ENCODE data around the gene PDYN. TPM values are rescaled to one million over a fixed set of nuclear protein-coding genes. Genes with fewer than 3 reads are reported as not detected.

The PDYN gene
- total and polyA plus RNA-seq, 4 donors = not detected

DNA sequence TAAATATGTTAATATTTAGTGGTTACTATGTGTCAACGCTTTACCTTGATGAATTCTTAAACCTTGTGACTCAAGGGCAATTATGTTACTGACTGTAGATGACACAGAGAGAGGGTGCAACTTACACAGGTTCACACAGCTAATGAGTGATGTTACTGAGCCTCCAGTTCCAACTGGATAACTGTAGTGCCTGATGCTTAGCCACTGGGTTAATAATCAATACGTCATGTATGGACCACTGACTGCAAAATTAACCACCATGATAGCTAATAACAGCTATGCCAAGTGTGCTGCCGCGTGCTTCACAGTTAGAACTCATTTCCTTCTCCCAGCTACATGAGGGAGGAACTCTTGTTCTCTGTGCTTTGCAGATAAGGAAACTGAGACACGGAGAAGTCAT is 53.3 kb downstream of the PDYN start:
- 66 to 68% methylated on average over 5 of the region's 5 CpGs for WGBS, 2 donors
- DNase-seq (no peak), ATAC-seq (ENCODE audit: insufficient read depth, low FRiP score) (no peak)
- TF ChIP-seq, protein P1, sequence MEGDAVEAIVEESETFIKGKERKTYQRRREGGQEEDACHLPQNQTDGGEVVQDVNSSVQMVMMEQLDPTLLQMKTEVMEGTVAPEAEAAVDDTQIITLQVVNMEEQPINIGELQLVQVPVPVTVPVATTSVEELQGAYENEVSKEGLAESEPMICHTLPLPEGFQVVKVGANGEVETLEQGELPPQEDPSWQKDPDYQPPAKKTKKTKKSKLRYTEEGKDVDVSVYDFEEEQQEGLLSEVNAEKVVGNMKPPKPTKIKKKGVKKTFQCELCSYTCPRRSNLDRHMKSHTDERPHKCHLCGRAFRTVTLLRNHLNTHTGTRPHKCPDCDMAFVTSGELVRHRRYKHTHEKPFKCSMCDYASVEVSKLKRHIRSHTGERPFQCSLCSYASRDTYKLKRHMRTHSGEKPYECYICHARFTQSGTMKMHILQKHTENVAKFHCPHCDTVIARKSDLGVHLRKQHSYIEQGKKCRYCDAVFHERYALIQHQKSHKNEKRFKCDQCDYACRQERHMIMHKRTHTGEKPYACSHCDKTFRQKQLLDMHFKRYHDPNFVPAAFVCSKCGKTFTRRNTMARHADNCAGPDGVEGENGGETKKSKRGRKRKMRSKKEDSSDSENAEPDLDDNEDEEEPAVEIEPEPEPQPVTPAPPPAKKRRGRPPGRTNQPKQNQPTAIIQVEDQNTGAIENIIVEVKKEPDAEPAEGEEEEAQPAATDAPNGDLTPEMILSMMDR (IDR thresholded peaks at IDR 0.05; ENCODE audit: control extremely low read depth, extremely low read depth) = no peak
- H3K36me3 ChIP-seq (ENCODE audit: control insufficient read depth in 4 of 4, insufficient read depth in 4 of 4, low read length in 4 of 4) = peaks cover 0 to 7% (median 0%) of the 10 kb centered on the region in 4 donors
- H3K27me3 ChIP-seq (ENCODE audit: control insufficient read depth in 3 of 3, insufficient read depth in 3 of 3, low read length in 2 of 3) = peaks cover 0 to 26% (median 14%) of the 10 kb centered on the region in 3 donors
- no peak overlapping the region for H3K9ac ChIP-seq (ENCODE audit: insufficient read depth in 1 of 2, low read length in 2 of 2)
- no peak overlapping the region for H3K4me3 ChIP-seq
- H3K4me1 ChIP-seq (ENCODE audit: control insufficient read depth in 5 of 5, insufficient read depth in 5 of 5, low read length in 5 of 5) = peaks cover 0 to 4% (median 0%) of the 10 kb centered on the region in 5 donors
- H3K27ac ChIP-seq (ENCODE audit: low read depth in 1 of 2, low read length in 1 of 2) = no peak overlapping the region
- no peaks in the 10 kb centered on the region for H3K9me3 ChIP-seq (ENCODE audit: control insufficient read depth in 4 of 4, insufficient read depth in 3 of 4, low read length in 3 of 4)

DNA sequence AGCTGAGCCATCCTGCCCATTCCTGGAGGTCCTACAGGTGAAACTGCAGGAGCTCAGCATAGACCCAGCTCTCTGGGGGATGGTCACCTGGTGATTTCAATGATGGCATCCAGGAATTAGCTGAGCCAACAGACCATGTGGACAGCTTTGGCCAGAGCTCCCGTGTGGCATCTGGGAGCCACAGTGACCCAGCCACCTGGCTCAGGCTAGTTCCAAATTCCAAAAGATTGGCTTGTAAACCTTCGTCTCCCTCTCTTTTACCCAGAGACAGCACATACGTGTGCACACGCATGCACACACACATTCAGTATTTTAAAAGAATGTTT is 54.6 kb downstream of the PDYN start:
- DNase-seq (no peak), ATAC-seq (ENCODE audit: insufficient read depth, low FRiP score) (no peak)
- Histone ChIP-seq H3K9ac (ENCODE audit: insufficient read depth in 1 of 2, low read length in 2 of 2) (no peak overlapping the region), H3K4me1 (ENCODE audit: control insufficient read depth in 5 of 5, insufficient read depth in 5 of 5, low read length in 5 of 5) (peaks cover 0 to 4% (median 0%) of the 10 kb centered on the region in 5 donors), H3K4me3 (no peak overlapping the region), H3K27ac (ENCODE audit: low read depth in 1 of 2, low read length in 1 of 2) (no peak overlapping the region), H3K27me3 (ENCODE audit: control insufficient read depth in 3 of 3, insufficient read depth in 3 of 3, low read length in 2 of 3) (peaks cover 0 to 15% (median 5%) of the 10 kb centered on the region in 3 donors), H3K36me3 (ENCODE audit: control insufficient read depth in 4 of 4, insufficient read depth in 4 of 4, low read length in 4 of 4) (peaks cover 0 to 7% (median 0%) of the 10 kb centered on the region in 4 donors), H3K9me3 (ENCODE audit: control insufficient read depth in 4 of 4, insufficient read depth in 3 of 4, low read length in 3 of 4) (no peaks in the 10 kb centered on the region)
- TF ChIP-seq, protein P1 (IDR thresholded peaks at IDR 0.05; ENCODE audit: control extremely low read depth, extremely low read depth) = no peak
- 87 to 94% methylated on average over 4 of the region's 4 CpGs for WGBS, 2 donors

DNA sequence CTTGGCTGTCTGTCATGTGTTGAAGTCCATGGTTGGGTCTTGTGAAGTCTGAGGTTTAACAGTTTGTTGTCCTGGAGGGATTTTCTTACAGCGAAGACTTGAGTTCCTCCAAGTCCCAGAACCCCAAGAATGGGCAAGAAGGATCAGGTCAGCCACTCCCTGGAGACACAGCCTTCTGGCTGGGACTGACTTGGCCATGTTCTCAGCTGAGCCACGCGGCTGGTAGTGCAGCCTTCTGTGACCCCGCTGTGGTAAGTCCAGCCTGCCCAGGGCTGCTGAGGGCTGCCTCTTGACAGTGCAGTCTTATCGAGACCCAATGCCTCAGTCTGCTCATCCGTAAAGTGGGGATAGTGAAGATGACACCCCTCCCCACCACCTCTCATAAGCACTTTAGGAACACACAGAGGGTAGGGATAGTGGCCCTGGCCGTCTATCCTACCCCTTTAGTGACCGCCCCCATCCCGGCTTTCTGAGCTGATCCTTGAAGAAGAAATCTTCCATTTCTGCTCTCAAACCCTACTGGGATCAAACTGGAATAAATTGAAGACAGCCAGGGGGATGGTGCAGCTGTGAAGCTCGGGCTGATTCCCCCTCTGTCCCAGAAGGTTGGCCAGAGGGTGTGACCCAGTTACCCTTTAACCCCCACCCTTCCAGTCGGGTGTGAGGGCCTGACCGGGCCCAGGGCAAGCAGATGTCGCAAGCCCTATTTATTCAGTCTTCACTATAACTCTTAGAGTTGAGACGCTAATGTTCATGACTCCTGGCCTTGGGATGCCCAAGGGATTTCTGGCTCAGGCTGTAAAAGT is 55.2 kb downstream of the PDYN start:
- Histone ChIP-seq H3K4me3 (no peak overlapping the region), H3K9ac (ENCODE audit: insufficient read depth in 1 of 2, low read length in 2 of 2) (no peak overlapping the region), H3K27me3 (ENCODE audit: control insufficient read depth in 3 of 3, insufficient read depth in 3 of 3, low read length in 2 of 3) (peaks cover 0 to 12% (median 4%) of the 10 kb centered on the region in 3 donors), H3K36me3 (ENCODE audit: control insufficient read depth in 4 of 4, insufficient read depth in 4 of 4, low read length in 4 of 4) (peaks cover 0 to 7% (median 0%) of the 10 kb centered on the region in 4 donors), H3K27ac (ENCODE audit: low read depth in 1 of 2, low read length in 1 of 2) (no peak overlapping the region), H3K4me1 (ENCODE audit: control insufficient read depth in 5 of 5, insufficient read depth in 5 of 5, low read length in 5 of 5) (peaks cover 0 to 4% (median 0%) of the 10 kb centered on the region in 5 donors), H3K9me3 (ENCODE audit: control insufficient read depth in 4 of 4, insufficient read depth in 3 of 4, low read length in 3 of 4) (no peaks in the 10 kb centered on the region)
- ATAC-seq (ENCODE audit: insufficient read depth, low FRiP score) (no peak), DNase-seq (no peak)
- 82 to 91% methylated on average over 14 of the region's 14 CpGs for WGBS, 2 donors
- TF ChIP-seq, protein P1 (IDR thresholded peaks at IDR 0.05; ENCODE audit: control extremely low read depth, extremely low read depth) = no peak
